Stomach (tissue), 4 donors: Measurements from ENCODE around the gene DDX46.
"Not testable (repeated sequence)": the region's sequence is repeated elsewhere in the genome, so short reads cannot be mapped to it uniquely, and the experiment has no call there.

ENCODE experiments used
- CTCF ChIP-seq, 7 experiments: fragments of 450-650 bp in 4 of 7; fragments of 200-600 bp in 3 of 7; sonication (generic) in 3 of 7; IDR thresholded peaks; one replicate each; pipeline ENCODE4 v1.5.1; 2016 to 2019; ENCODE audit warnings: antibody characterized with exemption in 7 of 7, control low read depth in 2 of 7, mild to moderate bottlenecking in 1 of 7
- EP300 ChIP-seq: sonication (generic); formaldehyde crosslinking; IDR thresholded peaks from one replicate; pipeline ENCODE4 v1.6.1; 2017; ENCODE audit warnings: antibody characterized with exemption
- POLR2A ChIP-seq, 4 donors: fragments of 450-650 bp; IDR thresholded peaks; one replicate each; pipeline ENCODE4 v1.6.1; 2016; ENCODE audit warnings: antibody characterized with exemption in 4 of 4, control low read depth in 2 of 4, mild to moderate bottlenecking in 1 of 4, moderate library complexity in 1 of 4
- POLR2AphosphoS5 ChIP-seq, 3 donors: sonication (generic); formaldehyde crosslinking; IDR thresholded peaks; one replicate each; pipeline ENCODE4 v1.6.1; 2016; ENCODE audit warnings: antibody characterized with exemption in 3 of 3

- not testable (repeated sequence) for TF ChIP-seq CTCF (IDR thresholded peaks at IDR 0.05); POLR2AphosphoS5 (IDR thresholded peaks at IDR 0.05); POLR2A (IDR thresholded peaks at IDR 0.05); EP300
These were observed 43.1 kb upstream of the DDX46 start for GRCh38 chr5:134715466-134715865.
